Right lobe of liver (tissue), 6 donors: ENCODE data around the gene WDFY1. TPM values are rescaled to one million over a fixed set of nuclear protein-coding genes. Genes with fewer than 3 reads are reported as not detected.
A peak's percentile ranks its signal among the peaks of the same experiment; 100 is the strongest.

ENCODE experiments used
- ATAC-seq, 4 donors: fragments of 200-7000 bp; cut with Tn5 transposase; one replicate each; pipeline ENCODE4 v1.9.1; 2020; ENCODE audit warnings: mild to moderate bottlenecking in 4 of 4, moderate library complexity in 4 of 4
- DNase-seq, 3 donors: peaks; one replicate each; pipeline ENCODE4 v3.0.0-alpha.2; 2020
- H3K27ac ChIP-seq, 3 donors: fragments of 200-600 bp; one replicate each; pipeline ENCODE4 v1.8.0; 2022
- H3K27me3 ChIP-seq, 2 donors: fragments of 200-600 bp; one replicate each; pipeline ENCODE4 v1.8.0; 2022
- H3K36me3 ChIP-seq, 4 donors: fragments of 200-600 bp; sonication (generic) in 1 of 4; one replicate each; pipeline versions ENCODE4 v1.5.1 to v1.8.0; 2017 to 2022; ENCODE audit warnings: control low read depth in 1 of 4
- H3K4me1 ChIP-seq, 4 donors: fragments of 200-600 bp; sonication (generic) in 1 of 4; one replicate each; pipeline versions ENCODE4 v1.5.1 to v1.8.0; 2017 to 2022; ENCODE audit warnings: control low read depth in 1 of 4
- H3K4me3 ChIP-seq, 3 donors: fragments of 200-600 bp; one replicate each; pipeline ENCODE4 v1.8.0; 2022
- H3K9me3 ChIP-seq, 4 donors: fragments of 200-600 bp; sonication (generic) in 1 of 4; one replicate each; pipeline versions ENCODE4 v1.5.1 to v1.8.0; 2017 to 2022; ENCODE audit warnings: control low read depth in 1 of 4
- CTCF ChIP-seq, 4 donors: fragments of 200-600 bp in 3 of 4; fragments of 450-650 bp in 1 of 4; IDR thresholded peaks; one replicate each; pipeline versions ENCODE4 v1.5.1 to v1.8.0; 2016 to 2022; ENCODE audit warnings: antibody characterized with exemption in 4 of 4, mild to moderate bottlenecking in 2 of 4
- POLR2A ChIP-seq: fragments of 450-650 bp; IDR thresholded peaks from one replicate; pipeline ENCODE4 v1.6.1; 2017; ENCODE audit warnings: antibody characterized with exemption, mild to moderate bottlenecking
- WGBS: methylation state at CpG from one replicate; pipeline ENCODE4 v1.1.6; 2018; ENCODE audit warnings: low coverage, low lambda C conversion rate; ENCODE audit not compliant: insufficient coverage; ENCODE audit errors: missing lambda C conversion rate; 5-methylcytosine and 5-hydroxymethylcytosine counted together
- intact Hi-C, 2 donors: fragments of 100-400 bp; cut with DNase I; formaldehyde crosslinking; loops; one replicate each; pipeline versions ENCODE4 v1.11.2 to v1.14.1; 2022
- total RNA-seq, 6 experiments: library from RNA; depleted of rRNA in 2 of 6; stranded (reverse); fragments of >200 nt in 2 of 6; fragmentation: NEBNext Ultra II Directional in 3 of 6; extraction: Animal tissue kit (Norgen Biotek cat#: 25700) in 3 of 6; gene quantifications; one replicate each; pipeline versions ENCODE4 v1.1.0 to v1.2.4, GENCODE V29; 2016 to 2023
- donor health status: DM: no; HTN: yes; CAD: no.
- donor health status: DM: no; HTN: no; CAD: no.
- donor health status: DM: no; HTN: no; CAD: no.
- donor health status: DM: no; HTN: yes; CAD: no.
- donor health status: DM: no; HTN: yes; CAD: no.

The WDFY1 gene
- total RNA-seq, 6 experiments from 2014 or later = 19.7 to 28.0 (median 21.4) TPM

DNA sequence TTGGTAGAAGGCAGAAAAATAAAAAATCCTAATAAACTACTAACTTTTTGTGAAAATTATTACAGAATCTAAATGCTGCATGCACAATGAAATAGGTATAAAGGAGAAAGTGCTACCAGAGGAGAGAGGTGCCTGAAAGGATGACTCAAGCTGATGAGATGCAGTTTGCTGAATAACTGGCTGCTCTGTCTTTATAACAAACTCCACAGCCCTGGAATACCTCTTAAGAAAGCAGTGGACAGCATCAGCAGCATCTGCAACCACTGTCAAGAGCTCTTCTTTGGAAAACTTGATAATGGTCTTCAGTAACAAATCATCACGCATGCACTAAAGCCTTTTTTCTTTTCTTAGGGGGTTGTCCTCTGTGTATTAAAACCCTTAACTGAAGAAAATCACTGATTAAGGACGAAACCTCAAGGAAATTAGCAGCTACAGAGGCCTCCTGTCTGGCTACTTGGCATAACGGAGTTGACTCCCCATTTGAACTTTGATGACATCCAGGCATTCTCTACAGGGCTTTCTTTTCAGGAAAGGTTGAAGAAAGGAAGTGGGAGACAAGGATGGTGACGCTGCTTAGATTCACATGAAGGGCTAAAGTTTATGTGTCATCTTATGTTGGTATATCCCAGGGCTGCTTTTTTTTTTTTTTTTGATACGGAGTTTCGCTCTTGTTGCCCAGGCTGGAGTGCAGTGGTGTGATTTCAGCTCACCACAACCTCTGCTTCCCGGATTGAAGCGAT lies 28.8 kb downstream of the WDFY1 start:
- intact Hi-C loops = no loop called here
- Histone ChIP-seq H3K9me3 (no peaks in the 10 kb centered on the region), H3K36me3 (no peaks in the 10 kb centered on the region), H3K27me3 (no peaks in the 10 kb centered on the region), H3K4me1 (peaks cover 0 to 13% (median 0%) of the 10 kb centered on the region in 4 donors), H3K4me3 (no peak overlapping the region), H3K27ac (peak overlapping the region in 2 of 3 donors; percentile 3 to 72)
- 93% methylated on average over 3 of the region's 8 CpGs for WGBS
- DNase-seq = no peak
- TF ChIP-seq POLR2A = no peak
- TF ChIP-seq CTCF (IDR thresholded peaks at IDR 0.05) = no peak
- ATAC-seq = no peak

DNA sequence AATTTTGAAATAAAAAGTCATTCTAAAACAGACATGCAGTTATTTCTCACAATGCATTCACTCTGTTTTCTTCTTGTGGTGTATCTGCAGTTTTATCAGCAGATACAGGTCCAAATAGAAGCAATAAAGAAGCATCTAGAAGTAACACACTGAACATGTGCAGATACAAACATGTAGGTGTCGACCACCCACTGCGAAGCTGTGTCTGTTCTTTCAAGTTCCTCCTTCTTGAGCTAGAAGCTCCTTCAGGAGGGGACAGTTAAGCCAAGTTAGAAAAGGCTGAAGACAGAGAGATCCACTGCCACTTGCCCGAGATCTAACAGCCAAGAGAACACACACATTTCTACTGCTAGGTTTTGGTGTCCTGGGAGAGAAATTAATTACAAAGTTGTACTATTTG lies 30.1 kb downstream of the WDFY1 start:
- Histone ChIP-seq H3K27me3 (no peaks in the 10 kb centered on the region), H3K27ac (peak overlapping the region in 1 of 3 donors; percentile 7), H3K9me3 (no peaks in the 10 kb centered on the region), H3K36me3 (no peaks in the 10 kb centered on the region), H3K4me3 (no peak overlapping the region), H3K4me1 (peaks cover 0 to 16% (median under 1%) of the 10 kb centered on the region in 4 donors)
- no peak for TF ChIP-seq CTCF (IDR thresholded peaks at IDR 0.05)
- TF ChIP-seq POLR2A = no peak
- DNase-seq (no peak), ATAC-seq (no peak)
- WGBS = 87% methylated on average over 3 of the region's 3 CpGs
- intact Hi-C loops = no loop called here

DNA sequence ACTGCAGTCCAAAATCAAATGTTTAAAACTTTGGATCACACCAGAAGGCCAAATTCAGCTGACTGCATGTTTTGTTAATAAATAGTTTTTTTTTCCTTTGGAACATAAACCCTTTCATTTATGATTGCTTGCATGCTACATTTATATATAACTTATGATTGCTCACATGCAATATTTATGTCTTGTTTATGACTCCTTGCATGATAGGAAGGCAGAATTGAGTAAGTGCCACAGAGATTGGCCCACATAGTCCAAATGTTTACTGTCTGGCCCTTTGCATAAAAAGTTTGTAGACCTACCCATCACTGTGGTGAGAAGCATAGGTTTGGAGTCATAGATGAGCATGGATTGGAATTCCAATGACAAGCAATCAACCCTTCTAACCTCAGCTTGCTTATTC lies 30.8 kb downstream of the WDFY1 start:
- no peak for DNase-seq
- Histone ChIP-seq H3K9me3 (no peaks in the 10 kb centered on the region), H3K27ac (peak overlapping the region in 1 of 3 donors; percentile 16), H3K4me3 (no peak overlapping the region), H3K27me3 (no peaks in the 10 kb centered on the region), H3K36me3 (no peaks in the 10 kb centered on the region), H3K4me1 (peaks cover 0 to 23% (median 4%) of the 10 kb centered on the region in 4 donors)
- ATAC-seq = no peak
- intact Hi-C loops = no loop called here
- TF ChIP-seq CTCF (IDR thresholded peaks at IDR 0.05) (no peak), POLR2A (no peak)

- ATAC-seq = peak; percentile 52 to 65 (median 58)
- WGBS = 42% methylated on average over 7 of the region's 7 CpGs
- H3K27ac ChIP-seq = peak overlapping the region; percentile 63 to 92 (median 89)
Measured at GRCh38 chr2:223909001-223909741, 36.0 kb downstream of the WDFY1 start.

More at GRCh38 chr2:223909001-223909741, 36.0 kb downstream of the WDFY1 start:
- no peak for DNase-seq
- Histone ChIP-seq H3K36me3 (peaks cover 0 to 5% (median 1%) of the 10 kb centered on the region in 4 donors), H3K4me3 (no peak overlapping the region), H3K4me1 (peaks cover 0 to 26% (median 11%) of the 10 kb centered on the region in 4 donors), H3K9me3 (no peaks in the 10 kb centered on the region), H3K27me3 (no peaks in the 10 kb centered on the region)
- intact Hi-C loops = loop anchor here in 1 of 2 donors (10.0 kb wide), 1 partner anchor 46 kb away; the partner anchor contains the start of gene MRPL44
- TF ChIP-seq POLR2A (no peak), CTCF (IDR thresholded peaks at IDR 0.05) (no peak)
